ENCODE results near the gene KCNQ4. TPM values are rescaled to one million over a fixed set of nuclear protein-coding genes. Genes with fewer than 3 reads are reported as not detected.

Gene KCNQ4
- polyA plus RNA-seq (ENCODE audit: insufficient read length) = 44.5 TPM

- DNase-seq = no peak
These were observed at the start of gene KCNQ4 for GRCh38 chr1:40783001-40783905. TSS of gene KCNQ4 (plus strand) at chr1:40783787. CDS start at chr1:40784094, 307 bp downstream.

DNA sequence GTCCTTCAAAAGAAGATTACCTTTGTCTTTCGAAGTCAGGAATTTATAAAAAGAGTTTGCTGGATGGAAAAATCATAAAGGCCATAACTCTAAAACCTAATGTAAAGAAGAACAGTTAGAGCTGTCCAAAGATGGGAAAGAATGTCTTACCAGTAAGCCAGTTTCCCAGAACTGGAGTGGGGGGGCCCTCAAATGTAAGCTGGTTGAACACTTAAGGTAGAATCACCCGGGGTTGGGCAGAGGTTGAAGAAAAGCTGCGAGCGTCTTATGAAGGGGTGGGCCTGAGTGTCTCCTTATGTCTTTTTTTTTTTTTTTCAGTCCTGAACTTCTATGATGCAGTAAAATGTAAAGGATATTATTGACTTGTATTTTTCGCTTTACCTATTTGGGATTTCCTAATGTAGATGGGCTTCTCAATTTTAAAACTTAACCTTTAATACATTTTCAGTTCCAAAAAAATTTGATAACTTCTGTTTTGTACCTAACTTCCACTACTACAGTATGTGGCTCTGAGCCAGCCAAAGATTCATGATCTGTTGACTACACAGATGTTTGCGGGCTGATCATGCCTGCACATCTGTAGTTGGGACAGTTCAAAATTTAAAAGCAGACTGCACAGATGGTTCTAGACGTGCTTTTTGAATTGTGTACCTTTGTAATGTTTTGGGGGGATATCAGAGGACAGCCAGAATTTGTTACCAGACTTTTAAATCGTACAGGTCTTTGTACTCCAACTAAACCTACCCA, 48.5 kb upstream of the KCNQ4 start:
- DNase-seq = no peak

DNA sequence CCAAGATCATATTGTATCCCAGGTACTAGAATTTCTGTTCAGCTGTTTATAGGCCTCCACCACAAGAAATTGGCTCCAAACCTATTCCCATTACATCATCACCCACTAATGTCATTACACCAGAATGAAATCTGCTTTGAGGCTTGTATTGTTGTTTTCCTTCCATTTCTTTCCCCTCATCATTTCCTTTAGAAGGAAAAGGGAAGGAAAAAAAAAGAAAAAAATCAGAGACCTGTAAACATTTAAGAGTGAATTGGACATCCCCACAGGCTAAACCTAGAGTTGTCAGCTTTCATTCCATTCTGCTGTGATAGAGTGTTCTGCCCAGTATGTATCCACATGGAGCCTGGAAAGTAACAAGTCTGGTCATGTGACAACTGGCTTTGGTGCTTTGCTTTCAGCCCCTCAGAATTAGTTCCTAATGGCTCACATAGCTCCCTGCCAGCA, 47.5 kb upstream of the KCNQ4 start:
- DNase-seq = no peak

DNA sequence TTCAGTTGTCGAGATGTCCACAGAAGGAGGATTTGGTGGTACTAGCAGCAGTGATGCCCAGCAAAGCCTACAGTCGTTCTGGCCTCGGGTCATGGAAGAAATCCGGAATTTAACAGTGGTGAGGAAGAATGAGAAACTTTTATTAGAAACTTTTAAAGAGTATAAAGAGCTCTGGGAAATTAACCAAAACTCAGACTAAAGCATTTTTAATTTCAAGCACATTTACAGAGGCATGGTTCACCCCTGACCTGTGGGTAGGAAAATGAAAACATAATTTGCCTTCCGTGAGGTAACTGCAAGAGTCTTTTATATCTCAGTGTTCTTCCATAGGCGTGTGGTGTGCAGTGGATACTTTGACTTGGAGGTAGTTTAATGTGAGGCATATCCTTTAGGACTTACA, 44.8 kb upstream of the KCNQ4 start:
- no peak for DNase-seq

GRCh38 chr1:40739455-40740008, 44.1 kb upstream of the KCNQ4 start:
- DNase-seq = no peak

GRCh38 chr1:40740039-40740996, 43.3 kb upstream of the KCNQ4 start:
- DNase-seq = no peak

DNA sequence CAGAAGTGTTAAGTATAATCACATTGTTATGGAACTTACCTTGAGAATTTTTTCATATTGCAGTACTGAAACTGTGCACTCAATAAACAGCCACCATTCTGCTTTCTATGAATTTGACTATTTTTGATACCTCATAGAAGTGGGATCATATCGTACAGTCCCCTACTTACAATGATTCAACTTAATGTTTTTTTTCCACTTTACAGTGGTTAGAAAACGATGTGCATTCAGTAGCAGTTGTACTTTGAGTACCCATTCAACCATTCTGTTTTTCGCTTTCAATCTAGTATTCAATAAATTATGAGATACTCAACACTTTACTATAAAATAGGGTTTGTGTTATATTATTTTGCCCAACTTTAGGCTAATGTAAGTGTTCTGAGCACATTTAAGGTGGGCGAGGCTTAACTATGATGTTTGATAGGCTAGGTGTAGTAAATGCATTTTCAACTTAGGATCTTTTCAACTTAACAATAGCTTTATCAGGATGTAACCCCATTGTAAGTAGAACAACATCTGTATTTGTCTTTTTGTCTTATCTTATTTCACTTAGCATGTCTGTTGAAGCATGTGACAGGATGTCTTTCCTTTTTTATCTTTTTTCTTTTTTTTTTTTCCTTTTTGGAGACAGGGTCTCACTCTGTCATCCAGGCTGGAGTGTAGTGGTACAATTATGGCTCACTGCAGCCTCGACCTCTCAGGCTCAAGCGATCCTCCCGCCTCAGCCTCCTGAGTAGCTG, 42.4 kb upstream of the KCNQ4 start:
- DNase-seq = no peak

- DNase-seq = peak; percentile 42
These were observed 41.1 kb upstream of the KCNQ4 start for GRCh38 chr1:40742363-40743061.

DNA sequence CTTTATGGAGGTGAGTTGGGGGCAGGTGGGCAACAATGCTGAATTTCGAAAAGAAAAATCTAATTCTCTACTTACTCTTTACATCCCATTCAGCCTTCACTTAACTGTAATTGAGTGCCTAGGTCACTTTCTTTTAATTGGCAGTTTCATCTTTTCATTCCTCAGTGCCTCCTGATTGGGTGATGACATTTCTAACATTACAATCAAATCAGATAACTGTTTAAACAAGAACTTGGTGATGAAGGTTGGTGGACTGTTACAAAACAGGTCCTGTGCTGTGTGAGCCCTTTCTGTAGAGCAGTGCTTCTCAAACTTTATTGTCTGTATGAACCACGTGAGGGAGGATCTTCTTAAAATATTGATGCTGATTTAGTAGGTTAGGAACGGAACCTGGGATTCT, 40.1 kb upstream of the KCNQ4 start:
- no peak for DNase-seq

GRCh38 chr1:40743860-40744259, 39.7 kb upstream of the KCNQ4 start:
- no peak for DNase-seq

GRCh38 chr1:40745176-40745575, 38.4 kb upstream of the KCNQ4 start:
- no peak for DNase-seq

- no peak for DNase-seq
These were observed 37.1 kb upstream of the KCNQ4 start for GRCh38 chr1:40746344-40747090.

DNA sequence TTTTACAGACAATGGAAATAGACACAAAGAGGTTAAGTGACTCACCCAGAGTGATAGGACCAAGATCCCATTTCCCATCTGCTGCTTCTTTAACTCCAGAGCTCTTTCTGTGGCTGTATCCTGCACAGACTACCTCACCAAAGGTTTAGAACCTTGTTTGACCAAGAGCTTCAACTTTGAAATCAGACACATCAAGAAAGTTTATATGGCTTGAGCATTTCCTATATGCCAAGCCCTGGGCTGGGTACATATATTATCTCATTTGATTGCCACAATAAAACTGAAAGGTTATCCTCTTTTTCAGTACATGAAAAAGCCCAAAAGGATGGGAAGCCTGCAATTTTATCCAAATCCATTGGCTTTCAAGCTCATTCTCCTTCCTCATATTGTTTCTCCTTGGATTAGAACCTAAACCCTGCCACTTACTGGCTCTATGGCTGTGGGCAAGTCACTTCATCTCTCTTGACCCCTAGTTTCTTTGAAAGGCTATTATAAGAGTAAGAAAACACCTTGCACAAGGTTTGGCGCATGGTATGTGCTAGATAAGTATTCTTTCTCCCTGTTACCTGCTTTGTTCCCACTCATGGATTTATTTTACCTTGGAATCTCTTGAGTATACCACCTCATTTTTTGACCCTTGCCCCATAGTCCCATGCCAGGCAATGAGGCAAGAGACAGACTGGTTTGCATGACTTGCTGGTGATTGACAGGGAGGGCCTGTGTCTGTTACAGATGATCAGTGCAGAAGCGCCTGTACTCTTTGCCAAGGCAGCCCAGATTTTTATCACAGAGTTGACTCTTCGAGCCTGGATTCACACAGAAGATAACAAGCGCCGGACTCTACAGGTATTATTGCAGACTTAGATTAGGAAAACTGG, 34.5 kb upstream of the KCNQ4 start:
- no peak for DNase-seq

- no peak for DNase-seq
These were observed 33.8 kb upstream of the KCNQ4 start for GRCh38 chr1:40749817-40750216.

- no peak for DNase-seq
These were observed 33.1 kb upstream of the KCNQ4 start for GRCh38 chr1:40750451-40750908.

DNA sequence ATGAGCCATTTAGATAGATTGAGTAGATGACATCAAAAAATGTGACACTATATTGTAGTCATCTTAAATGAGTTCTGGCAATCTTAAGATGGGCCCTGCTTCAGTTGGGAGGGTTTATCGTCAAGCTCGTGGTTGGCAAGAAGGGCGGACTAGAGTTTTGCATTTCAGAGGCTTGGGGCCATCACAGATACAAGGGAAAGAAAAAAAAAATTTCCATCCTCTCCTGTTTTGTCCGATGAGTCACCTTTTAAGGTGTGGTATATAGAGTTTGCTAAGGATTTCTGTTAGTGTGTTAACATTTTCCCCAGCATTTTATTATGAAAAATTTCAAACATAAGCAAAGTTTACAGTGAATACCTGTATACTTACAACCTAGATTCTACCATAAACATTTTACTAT, 31.8 kb upstream of the KCNQ4 start:
- DNase-seq = no peak

DNA sequence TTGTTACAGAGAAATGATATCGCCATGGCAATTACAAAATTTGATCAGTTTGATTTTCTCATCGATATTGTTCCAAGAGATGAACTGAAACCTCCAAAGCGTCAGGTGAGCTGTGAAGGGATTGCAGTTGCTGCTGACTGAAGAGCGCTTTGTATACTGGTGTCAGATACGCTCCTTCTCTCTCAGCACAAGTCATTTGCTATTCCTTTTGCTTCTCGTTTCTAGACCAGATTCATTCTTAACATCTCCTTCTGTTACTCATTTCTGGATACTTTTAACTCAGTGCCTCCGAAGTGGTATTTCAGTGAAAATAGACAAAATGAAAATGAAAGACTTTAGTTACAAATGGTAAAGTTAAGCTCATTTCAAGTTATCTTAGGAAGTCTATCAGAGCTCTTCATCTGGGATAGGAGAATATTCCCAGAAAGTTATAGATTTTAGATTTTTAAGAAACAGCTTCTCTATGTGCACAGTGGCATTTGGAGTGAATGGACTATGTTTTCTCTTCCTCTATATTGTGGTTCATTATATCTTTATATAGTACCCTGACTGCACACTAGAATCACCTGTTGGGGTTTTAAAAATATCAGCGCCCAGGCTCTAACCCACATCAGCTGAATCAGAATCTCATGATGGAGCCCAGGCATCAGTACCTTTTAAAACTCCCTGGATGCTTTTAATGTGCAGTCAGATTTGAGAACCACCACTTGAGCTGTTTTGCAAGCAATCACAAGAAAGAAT, 30.3 kb upstream of the KCNQ4 start:
- DNase-seq = no peak

GRCh38 chr1:40754201-40754600, 29.4 kb upstream of the KCNQ4 start:
- DNase-seq = no peak
